HG02571 (cell line): ENCODE results near the gene RALGPS1.

Experiments used
- ATAC-seq: cut with Tn5 transposase; IDR thresholded peaks from one replicate; pipeline ENCODE4 v1.9.1; 2021; ENCODE audit warnings: mild to moderate bottlenecking, moderate library complexity; ENCODE audit not compliant: unreplicated experiment

Gene RALGPS1

DNA sequence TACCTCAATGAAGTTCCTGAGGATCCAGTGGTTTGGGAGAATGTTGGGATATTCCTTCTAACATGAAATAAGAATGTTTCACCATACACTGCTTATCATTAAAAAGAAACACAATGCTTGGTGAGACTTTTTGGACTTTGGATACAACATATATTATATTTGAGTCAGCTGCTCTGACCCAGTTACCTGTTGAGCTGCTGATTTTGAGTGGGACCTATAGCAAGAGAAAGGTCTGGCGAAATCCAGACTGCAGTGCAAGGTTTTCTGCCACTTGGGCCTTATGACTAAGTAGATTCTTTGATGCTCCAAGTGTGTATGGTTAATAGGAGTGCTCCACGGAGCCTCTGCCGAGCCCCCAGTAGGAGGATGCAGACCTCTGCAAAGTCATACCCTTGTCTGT is 10.0 kb upstream of the RALGPS1 start:
- ATAC-seq, result no peak

DNA sequence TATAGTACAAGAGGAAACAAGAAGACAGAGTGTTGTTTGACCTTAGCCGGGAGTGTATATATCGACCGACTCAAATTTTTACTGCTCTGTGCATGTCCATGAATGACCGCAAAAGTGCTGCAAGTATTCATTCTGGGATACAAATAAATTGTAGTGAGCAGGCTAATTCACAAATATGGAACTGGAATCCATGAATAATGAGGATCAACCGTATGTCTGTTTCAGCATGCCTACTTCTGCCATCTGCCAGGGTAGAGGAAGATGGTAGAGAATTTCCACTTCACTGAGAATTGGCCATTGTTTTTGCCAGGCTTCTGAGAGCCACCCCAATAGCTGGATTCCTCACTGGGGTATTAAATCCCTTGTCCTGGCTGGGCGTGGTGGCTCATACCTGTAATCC is 8.5 kb upstream of the RALGPS1 start:
- ATAC-seq, result no peak

- no peak for ATAC-seq
These were observed 7.5 kb upstream of the RALGPS1 start for GRCh38 chr9:126907058-126907457.

DNA sequence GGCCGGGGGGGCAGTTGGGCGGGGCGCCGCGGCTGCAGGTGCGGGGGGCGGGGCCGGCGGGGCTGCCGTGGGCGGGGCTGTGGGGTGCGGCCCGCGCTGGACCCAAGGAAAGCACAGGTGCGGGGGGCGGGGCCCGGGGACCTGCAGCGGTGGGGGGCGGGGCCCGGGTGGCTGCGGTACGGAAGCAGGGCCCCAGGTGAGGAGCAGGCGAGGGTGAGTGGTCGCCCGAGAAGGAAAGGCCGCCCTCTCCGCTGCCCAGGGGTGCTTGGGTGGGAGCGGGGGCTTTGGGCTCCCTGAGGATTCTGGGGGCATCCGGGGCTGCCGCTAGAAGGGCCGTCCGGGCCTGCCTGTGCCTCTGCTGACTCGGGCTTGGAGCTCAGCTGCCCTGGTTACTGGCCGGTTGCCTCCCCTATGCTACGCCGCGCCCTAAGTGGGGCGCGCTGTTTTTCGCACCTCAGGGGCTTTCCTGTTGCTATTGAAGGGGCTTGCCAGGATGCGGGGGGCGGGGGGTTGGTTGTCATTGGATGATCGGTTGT is 767 bp downstream of the RALGPS1 start:
- ATAC-seq, result no peak

GRCh38 chr9:126915846-126916543 is 1.4 kb downstream of the RALGPS1 start:
- no peak for ATAC-seq

DNA sequence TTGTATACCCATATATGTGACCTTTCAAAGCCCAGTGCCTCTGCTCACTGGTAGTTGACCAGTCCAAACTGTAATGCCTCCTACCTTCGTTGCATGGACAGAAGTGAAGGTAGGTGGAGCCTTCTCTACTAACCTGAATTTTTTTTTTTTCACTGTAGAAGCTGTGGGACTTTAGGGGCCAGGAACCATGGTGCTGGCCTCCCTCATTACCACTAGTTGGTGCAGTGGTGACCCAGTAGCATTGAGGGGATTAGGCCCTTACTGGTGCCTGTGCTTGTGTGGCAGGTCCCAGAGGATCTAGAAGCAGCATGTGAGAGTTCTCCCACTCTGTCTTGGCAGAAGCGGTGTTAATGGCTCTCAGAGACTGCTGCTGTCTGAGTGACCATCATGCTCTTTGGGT is 2.3 kb downstream of the RALGPS1 start:
- no peak for ATAC-seq

DNA sequence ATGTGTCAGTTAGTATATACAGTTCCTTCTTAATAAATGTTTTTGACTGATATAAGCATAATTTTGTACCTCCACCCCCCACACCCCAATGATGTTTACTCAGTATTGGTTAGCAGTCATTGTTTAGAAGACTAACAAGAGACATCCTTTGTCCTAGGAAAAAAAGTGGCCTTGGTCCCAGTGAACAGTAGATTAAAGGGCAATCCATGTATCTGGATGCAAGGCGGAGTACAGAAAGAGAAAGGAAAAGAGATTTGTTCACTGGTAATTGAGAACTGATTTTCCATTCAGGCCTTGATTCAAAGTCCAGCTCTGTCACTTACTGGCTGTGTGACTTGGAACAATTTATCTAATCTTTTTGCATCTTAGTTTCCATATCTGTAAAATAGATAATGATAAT is 4.6 kb downstream of the RALGPS1 start:
- no peak for ATAC-seq

GRCh38 chr9:126925876-126926275 is 11.3 kb downstream of the RALGPS1 start:
- ATAC-seq, result no peak

DNA sequence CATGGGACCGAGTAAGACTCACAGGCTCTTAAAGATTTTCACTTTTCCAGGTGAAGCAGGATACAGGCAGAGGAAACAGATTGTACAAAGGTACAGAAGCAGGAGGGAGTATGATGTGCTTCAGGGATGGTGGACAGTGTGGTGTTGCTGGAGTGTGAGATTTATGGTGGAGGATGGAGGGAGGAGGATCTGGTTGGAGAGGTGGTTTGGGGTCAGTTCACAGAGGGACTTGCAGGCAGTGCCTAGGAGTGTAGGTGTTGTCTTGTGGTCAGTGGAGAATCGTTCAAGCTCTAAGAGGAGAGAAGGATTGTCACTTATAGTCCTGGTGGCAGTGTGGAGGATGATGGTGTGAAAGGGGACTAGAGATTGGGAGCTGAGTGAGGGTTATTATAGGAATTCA is 11.8 kb downstream of the RALGPS1 start:
- ATAC-seq, result no peak

DNA sequence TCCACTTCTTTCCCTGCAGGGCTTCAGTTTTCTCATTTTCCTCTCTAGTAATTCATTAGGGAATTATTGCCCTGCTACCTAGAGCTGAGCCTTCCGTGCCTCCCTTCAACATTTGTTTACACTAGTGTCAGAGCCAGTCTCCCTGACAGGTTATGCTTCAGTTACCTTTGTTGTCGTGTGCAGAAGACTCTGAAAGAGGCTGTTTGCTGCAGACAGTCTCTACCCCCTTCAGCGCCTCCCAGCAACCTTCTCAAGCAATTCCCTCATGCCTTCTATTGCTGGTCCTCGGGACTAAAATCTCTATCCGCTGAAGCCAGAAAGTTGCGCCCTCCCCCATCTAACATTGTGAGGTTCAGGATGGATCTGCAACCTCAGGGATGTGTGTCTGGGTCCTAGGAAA is 12.8 kb downstream of the RALGPS1 start:
- no peak for ATAC-seq

- ATAC-seq, result no peak
These were observed 18.3 kb downstream of the RALGPS1 start for GRCh38 chr9:126932871-126933321.

- no peak for ATAC-seq
These were observed 18.9 kb downstream of the RALGPS1 start for GRCh38 chr9:126933334-126933980.

GRCh38 chr9:126934441-126934840 is 19.9 kb downstream of the RALGPS1 start:
- ATAC-seq, result no peak

DNA sequence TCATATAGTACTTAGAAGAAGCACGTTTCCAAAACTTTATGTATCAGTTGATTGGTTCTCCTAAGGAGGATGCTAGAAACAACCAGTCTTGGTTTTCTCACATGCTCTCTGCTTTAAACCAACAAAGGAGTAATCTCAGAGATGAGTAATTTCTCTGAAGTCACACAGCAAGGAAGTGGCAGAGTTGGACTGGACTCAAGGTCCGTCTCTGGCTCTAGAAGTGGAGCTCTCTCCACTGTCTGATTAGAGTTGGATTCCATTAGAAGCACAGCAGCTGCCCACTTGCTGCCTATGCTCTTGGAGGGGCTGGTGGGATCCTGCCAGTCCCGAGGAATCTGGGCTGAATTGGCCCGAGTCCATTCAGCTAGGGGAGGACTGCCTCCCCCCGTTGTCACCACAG is 21.0 kb downstream of the RALGPS1 start:
- ATAC-seq, result no peak

- ATAC-seq, result no peak
These were observed 22.9 kb downstream of the RALGPS1 start for GRCh38 chr9:126937444-126937843.

DNA sequence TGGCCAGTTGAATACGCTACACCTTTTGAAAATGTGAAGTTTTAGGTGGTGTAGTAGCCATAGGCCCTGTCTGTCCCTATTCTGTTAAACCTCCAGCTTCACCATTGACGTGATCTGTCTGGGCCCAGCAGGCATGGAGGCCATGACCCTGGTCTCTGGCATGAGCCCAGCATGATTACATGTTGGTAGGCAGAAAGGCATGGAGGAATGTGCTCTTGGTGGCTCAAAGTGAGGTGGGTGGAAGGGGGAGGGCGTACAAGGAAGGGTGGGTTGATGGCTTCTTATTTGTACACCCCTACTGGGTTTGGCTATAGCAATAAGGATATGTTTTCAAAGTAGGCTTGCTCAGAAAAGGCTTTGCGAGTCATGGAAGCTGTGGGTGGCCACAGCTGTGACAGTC is 23.7 kb downstream of the RALGPS1 start:
- no peak for ATAC-seq

GRCh38 chr9:126939821-126940221 is 25.2 kb downstream of the RALGPS1 start:
- ATAC-seq, result no peak

DNA sequence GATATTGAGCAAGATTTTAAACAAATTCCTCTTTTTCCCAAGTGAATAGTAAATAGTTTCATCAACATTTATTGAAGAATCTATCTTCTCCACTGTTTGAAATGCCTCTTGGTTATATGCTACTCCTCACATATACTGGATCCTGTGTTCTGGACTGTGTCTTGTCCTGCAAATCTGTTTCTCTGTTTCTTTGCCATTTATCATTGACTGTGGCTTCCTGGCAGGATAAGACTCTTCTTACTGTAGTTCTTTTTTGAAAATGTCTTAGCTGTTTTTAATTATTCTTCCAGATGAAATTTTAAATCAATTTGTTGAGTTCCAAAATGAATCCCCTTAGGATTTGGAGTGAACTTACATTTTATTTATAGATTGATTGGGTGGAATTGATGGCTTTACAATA is 27.8 kb downstream of the RALGPS1 start:
- ATAC-seq, result no peak

DNA sequence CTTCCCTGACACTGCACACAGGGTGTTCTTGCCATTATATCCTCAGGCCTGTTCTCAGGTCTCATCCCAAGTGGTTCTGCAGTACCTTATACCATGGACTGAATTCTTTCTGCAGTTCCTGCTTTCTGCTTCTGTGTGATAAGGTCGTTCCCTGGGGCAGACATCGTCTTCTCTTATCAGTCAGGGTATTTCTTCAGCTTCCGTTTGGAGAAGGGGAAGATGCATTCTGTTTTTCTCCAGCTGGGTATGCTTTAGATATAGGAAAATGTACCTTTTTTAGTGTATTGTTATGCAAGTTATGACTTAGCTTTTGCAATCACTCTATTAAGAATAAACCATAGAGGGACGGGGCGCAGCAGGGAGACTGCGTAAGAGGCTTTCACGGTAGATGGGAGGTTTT is 31.1 kb downstream of the RALGPS1 start:
- ATAC-seq, result no peak

DNA sequence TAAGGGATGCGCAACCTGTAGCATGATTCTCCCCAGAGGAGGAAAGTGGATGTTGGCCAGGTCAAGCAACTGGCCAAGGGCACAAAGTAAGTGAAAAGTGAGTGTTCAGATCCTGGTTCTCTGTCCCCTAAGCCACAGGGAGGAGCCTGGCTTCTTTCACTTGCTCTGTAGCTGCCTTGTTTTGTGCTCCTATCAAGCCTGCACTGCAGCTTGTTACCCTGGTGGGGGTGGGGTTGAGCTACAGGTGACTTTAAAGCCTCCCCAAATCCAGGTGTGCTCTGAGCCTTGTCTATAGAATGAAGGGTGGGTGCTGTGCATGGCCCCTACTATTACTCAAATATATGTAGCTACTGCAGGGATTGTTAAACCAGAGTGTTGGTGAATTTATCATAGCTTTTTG is 32.9 kb downstream of the RALGPS1 start:
- ATAC-seq, result no peak

DNA sequence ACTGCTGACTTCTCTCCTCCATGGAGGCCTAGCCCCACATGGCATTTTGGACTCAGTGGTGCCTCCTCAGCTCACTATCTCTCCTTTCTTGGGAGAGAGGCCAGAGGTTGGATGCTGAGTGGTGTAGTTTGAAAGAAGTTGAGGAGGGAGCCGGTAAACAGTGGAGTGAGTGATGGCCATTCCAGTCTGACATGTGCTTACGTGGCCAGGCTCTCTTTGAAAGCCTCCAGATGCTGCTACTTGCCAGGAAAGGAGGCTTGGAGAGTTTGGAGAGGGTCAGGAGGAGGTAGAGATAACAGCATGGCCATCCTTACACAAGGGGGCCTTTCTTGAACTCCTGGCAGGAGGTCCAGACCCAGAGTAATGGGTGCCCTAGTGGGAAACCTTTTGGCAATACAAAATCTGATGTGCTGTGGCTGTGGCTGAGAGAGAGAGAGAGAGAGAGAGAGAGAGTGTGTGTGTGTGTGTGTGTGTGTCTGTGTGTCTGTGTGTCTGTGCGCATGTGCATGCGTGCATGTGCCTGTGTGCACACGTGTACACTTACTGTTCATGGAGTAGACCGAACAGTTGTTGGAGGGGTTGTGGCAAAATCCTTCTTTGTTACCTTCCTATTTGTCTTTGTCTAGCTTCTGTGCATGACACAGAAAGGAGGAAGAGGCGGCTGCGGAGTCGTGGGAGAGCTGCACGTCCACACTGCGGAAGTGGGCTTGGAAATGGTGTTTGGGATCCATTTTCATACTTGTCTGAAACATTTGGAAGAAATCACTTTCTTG is 37.8 kb downstream of the RALGPS1 start:
- no peak for ATAC-seq
